ENCODE measurements around the gene CREB3L4.

Gene CREB3L4

GRCh38 chr1:153970346-153970745 lies 2.6 kb downstream of the CREB3L4 start:
- no peak overlapping the region for H2AFZ ChIP-seq (ENCODE audit: low read depth, low read length)
- peaks cover 35% of the 10 kb centered on the region for H3K36me3 ChIP-seq (replicated peaks; ENCODE audit: low read depth, low read length)
- no peaks in the 10 kb centered on the region for H3K27me3 ChIP-seq (ENCODE audit: low read depth, low read length)
- H3K4me2 ChIP-seq (ENCODE audit: low read length), result no peak overlapping the region
- no peak overlapping the region for H3K9ac ChIP-seq (ENCODE audit: low read length)
- H3K9me3 ChIP-seq (ENCODE audit: insufficient read depth, low read length), result no peaks in the 10 kb centered on the region
- peaks cover 28% of the 10 kb centered on the region for H3K4me1 ChIP-seq (ENCODE audit: low read length)
- H4K20me1 ChIP-seq (ENCODE audit: insufficient read depth, low read length), result no peaks in the 10 kb centered on the region
- TF ChIP-seq CTCF (IDR thresholded peaks at IDR 0.05; ENCODE audit: low read depth, low read length), result no peak
- TF ChIP-seq EZH2phosphoT487 (IDR thresholded peaks at IDR 0.05; ENCODE audit: low read depth), result no peak
- no peak overlapping the region for H3K4me3 ChIP-seq (ENCODE audit: low read length)
- H3K79me2 ChIP-seq (ENCODE audit: low read length), result peaks cover 18% of the 10 kb centered on the region
- H3K27ac ChIP-seq (ENCODE audit: low read length), result no peak overlapping the region

GRCh38 chr1:153973071-153973470 lies 5.4 kb downstream of the CREB3L4 start:
- Histone ChIP-seq H3K4me1 (ENCODE audit: low read length) (peaks cover 28% of the 10 kb centered on the region), H3K9me3 (ENCODE audit: insufficient read depth, low read length) (no peaks in the 10 kb centered on the region), H3K27me3 (ENCODE audit: low read depth, low read length) (no peaks in the 10 kb centered on the region), H3K27ac (ENCODE audit: low read length) (no peak overlapping the region), H3K4me3 (ENCODE audit: low read length) (no peak overlapping the region), H3K9ac (ENCODE audit: low read length) (no peak overlapping the region), H2AFZ (ENCODE audit: low read depth, low read length) (no peak overlapping the region), H3K79me2 (ENCODE audit: low read length) (peaks cover 27% of the 10 kb centered on the region), H3K4me2 (ENCODE audit: low read length) (no peak overlapping the region), H3K36me3 (replicated peaks; ENCODE audit: low read depth, low read length) (peaks cover 41% of the 10 kb centered on the region), H4K20me1 (ENCODE audit: insufficient read depth, low read length) (no peaks in the 10 kb centered on the region)
- TF ChIP-seq CTCF (IDR thresholded peaks at IDR 0.05; ENCODE audit: low read depth, low read length) (no peak), EZH2phosphoT487 (IDR thresholded peaks at IDR 0.05; ENCODE audit: low read depth) (no peak)

GRCh38 chr1:153973525-153973924 lies 5.8 kb downstream of the CREB3L4 start:
- peaks cover 41% of the 10 kb centered on the region for H3K36me3 ChIP-seq (replicated peaks; ENCODE audit: low read depth, low read length)
- H3K4me1 ChIP-seq (ENCODE audit: low read length), result peaks cover 27% of the 10 kb centered on the region
- TF ChIP-seq CTCF (IDR thresholded peaks at IDR 0.05; ENCODE audit: low read depth, low read length) (no peak), EZH2phosphoT487 (IDR thresholded peaks at IDR 0.05; ENCODE audit: low read depth) (no peak)
- H2AFZ ChIP-seq (ENCODE audit: low read depth, low read length), result no peak overlapping the region
- H3K27me3 ChIP-seq (ENCODE audit: low read depth, low read length), result no peaks in the 10 kb centered on the region
- peaks cover 27% of the 10 kb centered on the region for H3K79me2 ChIP-seq (ENCODE audit: low read length)
- no peak overlapping the region for H3K9ac ChIP-seq (ENCODE audit: low read length)
- H4K20me1 ChIP-seq (ENCODE audit: insufficient read depth, low read length), result no peaks in the 10 kb centered on the region
- H3K27ac ChIP-seq (ENCODE audit: low read length), result no peak overlapping the region
- no peak overlapping the region for H3K4me3 ChIP-seq (ENCODE audit: low read length)
- H3K4me2 ChIP-seq (ENCODE audit: low read length), result no peak overlapping the region
- no peaks in the 10 kb centered on the region for H3K9me3 ChIP-seq (ENCODE audit: insufficient read depth, low read length)

GRCh38 chr1:153976819-153977249 lies 9.1 kb downstream of the CREB3L4 start:
- H2AFZ ChIP-seq (ENCODE audit: low read depth, low read length), result no peak overlapping the region
- H3K36me3 ChIP-seq (replicated peaks; ENCODE audit: low read depth, low read length), result peaks cover 41% of the 10 kb centered on the region
- no peaks in the 10 kb centered on the region for H4K20me1 ChIP-seq (ENCODE audit: insufficient read depth, low read length)
- no peaks in the 10 kb centered on the region for H3K27me3 ChIP-seq (ENCODE audit: low read depth, low read length)
- peak overlapping the region; percentile 85 for H3K4me3 ChIP-seq (ENCODE audit: low read length)
- H3K27ac ChIP-seq (ENCODE audit: low read length), result peak overlapping the region; percentile 64
- H3K79me2 ChIP-seq (ENCODE audit: low read length), result peaks cover 27% of the 10 kb centered on the region
- H3K4me1 ChIP-seq (ENCODE audit: low read length), result peaks cover 31% of the 10 kb centered on the region
- no peaks in the 10 kb centered on the region for H3K9me3 ChIP-seq (ENCODE audit: insufficient read depth, low read length)
- peak overlapping the region; percentile 83 for H3K4me2 ChIP-seq (ENCODE audit: low read length)
- peak overlapping the region; percentile 93 for H3K9ac ChIP-seq (ENCODE audit: low read length)
- TF ChIP-seq EZH2phosphoT487 (IDR thresholded peaks at IDR 0.05; ENCODE audit: low read depth) (no peak), CTCF (IDR thresholded peaks at IDR 0.05; ENCODE audit: low read depth, low read length) (no peak)

Measured in OCI-LY3 (cell line).